ENCODE results near the gene MAP3K7. TPM values are rescaled to one million over a fixed set of nuclear protein-coding genes. Genes with fewer than 3 reads are reported as not detected.
A peak's percentile ranks its signal among the peaks of the same experiment; 100 is the strongest.

The MAP3K7 gene
- total and polyA plus RNA-seq, 8 donors, result 8.5 to 42.8 (median 17.6) TPM

- Histone ChIP-seq H3K27me3 (no peaks in the 10 kb centered on the region), H3K4me1 (peaks cover 18 to 61% (median 43%) of the 10 kb centered on the region in 4 donors), H3K36me3 (no peaks in the 10 kb centered on the region), H3K27ac (no peak overlapping the region), H3K9me3 (no peaks in the 10 kb centered on the region), H3K4me3 (peak overlapping the region in 1 of 4 donors; percentile 98)
- intact Hi-C loops (cut with DNase I; ENCODE audit: low total_unique reads), result no loop called here
- TF ChIP-seq EP300 (IDR thresholded peaks at IDR 0.05) (no peak), POLR2AphosphoS5 (IDR thresholded peaks at IDR 0.05) (no peak), CTCF (IDR thresholded peaks at IDR 0.05) (no peak), POLR2A (IDR thresholded peaks at IDR 0.05) (no peak)
- 74 to 90% (median 80%) methylated on average over 2 of the region's 2 CpGs for WGBS, 5 donors
- DNase-seq, result no peak
These were observed 2.1 kb downstream of the MAP3K7 start for GRCh38 chr6:90584636-90585255.

- H3K4me3 ChIP-seq, result no peak overlapping the region
- H3K36me3 ChIP-seq, result no peaks in the 10 kb centered on the region
- intact Hi-C loops (cut with DNase I; ENCODE audit: low total_unique reads), result no loop called here
- no peaks in the 10 kb centered on the region for H3K27me3 ChIP-seq
- H3K27ac ChIP-seq, result no peak overlapping the region
- no peaks in the 10 kb centered on the region for H3K9me3 ChIP-seq
- TF ChIP-seq POLR2AphosphoS5 (IDR thresholded peaks at IDR 0.05), result no peak
- DNase-seq, result no peak
- H3K4me1 ChIP-seq, result peaks cover 18 to 65% (median 44%) of the 10 kb centered on the region in 4 donors
These were observed 2.9 kb downstream of the MAP3K7 start for GRCh38 chr6:90583836-90584481.

GRCh38 chr6:90583179-90583835 lies 3.6 kb downstream of the MAP3K7 start:
- H3K9me3 ChIP-seq, result no peaks in the 10 kb centered on the region
- H3K27ac ChIP-seq, result no peak overlapping the region
- intact Hi-C loops (cut with DNase I; ENCODE audit: low total_unique reads), result no loop called here
- no peak for TF ChIP-seq EP300 (IDR thresholded peaks at IDR 0.05)
- TF ChIP-seq CTCF (IDR thresholded peaks at IDR 0.05), result no peak
- no peak for TF ChIP-seq POLR2A (IDR thresholded peaks at IDR 0.05)
- TF ChIP-seq POLR2AphosphoS5 (IDR thresholded peaks at IDR 0.05), result no peak
- no peaks in the 10 kb centered on the region for H3K27me3 ChIP-seq
- no peak for DNase-seq
- no peak overlapping the region for H3K4me3 ChIP-seq
- peaks cover 0 to 2% (median under 1%) of the 10 kb centered on the region in 4 donors for H3K36me3 ChIP-seq
- H3K4me1 ChIP-seq, result peaks cover 18 to 70% (median 44%) of the 10 kb centered on the region in 4 donors
- WGBS, 5 donors, result 92 to 99% (median 95%) methylated on average over 2 of the region's 2 CpGs

GRCh38 chr6:90581146-90581545 lies 5.7 kb downstream of the MAP3K7 start:
- H3K27ac ChIP-seq, result no peak overlapping the region
- H3K4me1 ChIP-seq, result peaks cover 18 to 82% (median 37%) of the 10 kb centered on the region in 4 donors
- intact Hi-C loops (cut with DNase I; ENCODE audit: low total_unique reads), result no loop called here
- H3K9me3 ChIP-seq, result no peaks in the 10 kb centered on the region
- DNase-seq, result no peak
- WGBS, 5 donors, result 88 to 100% (median 95%) methylated on average over 1 of the region's 1 CpG
- no peak overlapping the region for H3K4me3 ChIP-seq
- TF ChIP-seq POLR2AphosphoS5 (IDR thresholded peaks at IDR 0.05), result no peak
- TF ChIP-seq EP300 (IDR thresholded peaks at IDR 0.05), result no peak
- TF ChIP-seq POLR2A (IDR thresholded peaks at IDR 0.05), result no peak
- TF ChIP-seq CTCF (IDR thresholded peaks at IDR 0.05), result no peak
- H3K36me3 ChIP-seq, result peaks cover 0 to 9% (median 4%) of the 10 kb centered on the region in 4 donors
- no peaks in the 10 kb centered on the region for H3K27me3 ChIP-seq

Data from stomach (tissue), 9 donors.